Measurements from ENCODE around the gene GDI1. TPM values are rescaled to one million over a fixed set of nuclear protein-coding genes. Genes with fewer than 3 reads are reported as not detected.

The GDI1 gene
- total RNA-seq, 4 donors from 2014 or later, result 59.7 to 86.2 (median 78.1) TPM

DNA sequence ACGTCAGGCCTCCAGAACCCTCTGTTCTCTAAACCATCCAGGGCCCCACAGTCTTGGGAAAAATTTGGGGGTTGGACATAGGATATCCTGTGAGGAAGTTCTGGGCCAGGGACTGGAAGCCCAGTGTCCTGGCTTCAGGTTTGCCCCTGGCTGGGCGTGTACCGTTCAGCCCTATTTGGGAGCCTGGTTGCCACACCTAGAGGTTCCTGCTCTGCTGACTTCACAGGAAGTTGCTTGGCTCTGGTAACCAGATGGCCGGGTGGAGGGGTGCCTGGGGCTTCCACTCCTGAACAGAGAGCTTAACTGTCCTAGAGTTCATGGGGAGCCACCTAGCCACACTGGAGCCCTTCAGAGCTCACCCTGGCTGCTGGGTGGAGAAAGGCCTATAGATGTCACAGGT lies 24.5 kb upstream of the GDI1 start:
- 33 to 43% methylated on average over 2 to 4 of the region's 4 CpGs for WGBS, 2 donors
- Histone ChIP-seq H3K27me3 (no peaks in the 10 kb centered on the region), H3K27ac (peak overlapping the region; percentile 89 to 95 (median 94)), H3K4me1 (peaks cover 0 to 7% of the 10 kb centered on the region in 2 donors), H3K9me3 (no peaks in the 10 kb centered on the region), H3K36me3 (no peaks in the 10 kb centered on the region), H3K4me3 (replicated peaks in 1 of 3) (peak overlapping the region in 1 of 3 donors; percentile 62)
- TF ChIP-seq POLR2A (IDR thresholded peaks at IDR 0.05), result no peak
- TF ChIP-seq, protein P1, sequence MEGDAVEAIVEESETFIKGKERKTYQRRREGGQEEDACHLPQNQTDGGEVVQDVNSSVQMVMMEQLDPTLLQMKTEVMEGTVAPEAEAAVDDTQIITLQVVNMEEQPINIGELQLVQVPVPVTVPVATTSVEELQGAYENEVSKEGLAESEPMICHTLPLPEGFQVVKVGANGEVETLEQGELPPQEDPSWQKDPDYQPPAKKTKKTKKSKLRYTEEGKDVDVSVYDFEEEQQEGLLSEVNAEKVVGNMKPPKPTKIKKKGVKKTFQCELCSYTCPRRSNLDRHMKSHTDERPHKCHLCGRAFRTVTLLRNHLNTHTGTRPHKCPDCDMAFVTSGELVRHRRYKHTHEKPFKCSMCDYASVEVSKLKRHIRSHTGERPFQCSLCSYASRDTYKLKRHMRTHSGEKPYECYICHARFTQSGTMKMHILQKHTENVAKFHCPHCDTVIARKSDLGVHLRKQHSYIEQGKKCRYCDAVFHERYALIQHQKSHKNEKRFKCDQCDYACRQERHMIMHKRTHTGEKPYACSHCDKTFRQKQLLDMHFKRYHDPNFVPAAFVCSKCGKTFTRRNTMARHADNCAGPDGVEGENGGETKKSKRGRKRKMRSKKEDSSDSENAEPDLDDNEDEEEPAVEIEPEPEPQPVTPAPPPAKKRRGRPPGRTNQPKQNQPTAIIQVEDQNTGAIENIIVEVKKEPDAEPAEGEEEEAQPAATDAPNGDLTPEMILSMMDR (IDR thresholded peaks at IDR 0.05), result no peak
- intact Hi-C loops (cut with DNase I), result no loop called here
- DNase-seq, result peak in 1 of 2 donors; percentile 11

DNA sequence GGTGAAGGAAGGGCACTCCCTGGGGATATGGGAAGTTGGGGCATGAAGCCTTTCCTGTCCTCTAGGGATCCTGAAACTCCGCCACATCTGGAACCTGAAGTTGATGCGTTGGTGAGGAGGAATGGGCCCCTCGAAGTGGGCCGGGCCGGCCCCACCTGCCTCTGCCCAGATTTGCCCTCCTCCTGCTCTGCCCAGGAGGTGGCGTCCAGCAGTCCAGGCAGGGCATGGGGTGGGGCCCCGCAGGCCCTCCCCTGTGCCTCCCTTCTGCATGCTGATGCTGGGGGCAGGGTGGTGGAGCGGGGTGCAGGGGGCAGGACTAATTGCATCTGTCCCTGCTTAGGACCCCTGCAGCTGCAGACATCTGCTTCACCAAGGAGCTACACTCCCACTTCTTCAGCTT lies 23.8 kb upstream of the GDI1 start:
- intact Hi-C loops (cut with DNase I), result no loop called here
- no peaks in the 10 kb centered on the region for H3K27me3 ChIP-seq
- no peak overlapping the region for H3K4me3 ChIP-seq (replicated peaks in 1 of 3)
- no peaks in the 10 kb centered on the region for H3K9me3 ChIP-seq
- 100% methylated on average over 2 of the region's 8 CpGs; no CpG with 5 or more reads in 1 of the 2 donors for WGBS, 2 donors
- TF ChIP-seq, protein P1 (IDR thresholded peaks at IDR 0.05), result no peak
- TF ChIP-seq POLR2A (IDR thresholded peaks at IDR 0.05), result no peak
- DNase-seq, result no peak
- H3K36me3 ChIP-seq, result no peaks in the 10 kb centered on the region
- H3K27ac ChIP-seq, result no peak overlapping the region
- peaks cover 0 to 7% of the 10 kb centered on the region in 2 donors for H3K4me1 ChIP-seq

DNA sequence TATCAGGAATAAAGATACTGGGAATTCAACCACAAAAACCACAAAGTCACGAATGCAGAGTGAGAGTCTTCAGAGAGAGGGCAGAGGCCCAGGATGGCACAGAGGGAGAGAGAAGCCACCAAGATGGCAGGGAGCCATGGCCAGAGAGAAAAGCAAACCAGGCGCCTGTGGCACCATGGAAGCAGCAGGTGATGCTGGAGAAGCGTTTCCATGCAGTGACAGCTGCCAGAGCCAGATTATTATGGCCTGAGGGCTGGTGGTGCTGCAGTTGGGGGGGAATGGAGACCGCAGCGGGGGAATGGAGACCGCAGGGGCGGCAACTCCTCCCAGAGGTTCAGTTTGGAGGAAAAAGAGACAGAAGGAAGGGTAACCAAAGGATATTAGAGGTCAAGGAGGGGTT lies 19.8 kb upstream of the GDI1 start:
- DNase-seq, result no peak
- no peaks in the 10 kb centered on the region for H3K9me3 ChIP-seq
- TF ChIP-seq, protein P1 (IDR thresholded peaks at IDR 0.05), result no peak
- TF ChIP-seq POLR2A (IDR thresholded peaks at IDR 0.05), result no peak
- no peak overlapping the region for H3K4me3 ChIP-seq (replicated peaks in 1 of 3)
- WGBS, 2 donors, result 94 to 95% methylated on average over 7 of the region's 7 CpGs
- no peaks in the 10 kb centered on the region for H3K36me3 ChIP-seq
- intact Hi-C loops (cut with DNase I), result no loop called here
- no peaks in the 10 kb centered on the region for H3K27me3 ChIP-seq
- H3K4me1 ChIP-seq, result peaks cover 0 to 22% of the 10 kb centered on the region in 2 donors
- no peak overlapping the region for H3K27ac ChIP-seq

DNA sequence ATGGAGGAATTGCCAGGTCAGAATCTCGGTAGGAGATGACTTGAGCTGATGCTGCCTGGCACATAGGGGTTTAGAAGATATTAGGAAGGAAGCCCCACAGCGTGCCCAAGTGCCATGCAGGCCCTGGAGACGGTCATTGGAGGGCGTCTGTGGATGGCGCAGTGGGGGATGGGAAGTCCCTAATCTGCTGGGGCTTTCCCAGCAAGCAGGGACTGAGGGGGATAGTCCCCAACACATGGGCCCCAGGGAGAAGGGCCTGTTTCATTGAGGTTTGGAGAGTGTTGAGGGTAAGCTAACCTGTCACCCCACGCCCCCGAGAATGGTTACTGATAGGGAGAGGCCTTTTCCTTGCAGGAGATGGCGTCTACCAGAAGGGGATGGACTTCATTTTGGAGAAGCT lies 17.8 kb upstream of the GDI1 start:
- no peak overlapping the region for H3K4me3 ChIP-seq (replicated peaks in 1 of 3)

DNA sequence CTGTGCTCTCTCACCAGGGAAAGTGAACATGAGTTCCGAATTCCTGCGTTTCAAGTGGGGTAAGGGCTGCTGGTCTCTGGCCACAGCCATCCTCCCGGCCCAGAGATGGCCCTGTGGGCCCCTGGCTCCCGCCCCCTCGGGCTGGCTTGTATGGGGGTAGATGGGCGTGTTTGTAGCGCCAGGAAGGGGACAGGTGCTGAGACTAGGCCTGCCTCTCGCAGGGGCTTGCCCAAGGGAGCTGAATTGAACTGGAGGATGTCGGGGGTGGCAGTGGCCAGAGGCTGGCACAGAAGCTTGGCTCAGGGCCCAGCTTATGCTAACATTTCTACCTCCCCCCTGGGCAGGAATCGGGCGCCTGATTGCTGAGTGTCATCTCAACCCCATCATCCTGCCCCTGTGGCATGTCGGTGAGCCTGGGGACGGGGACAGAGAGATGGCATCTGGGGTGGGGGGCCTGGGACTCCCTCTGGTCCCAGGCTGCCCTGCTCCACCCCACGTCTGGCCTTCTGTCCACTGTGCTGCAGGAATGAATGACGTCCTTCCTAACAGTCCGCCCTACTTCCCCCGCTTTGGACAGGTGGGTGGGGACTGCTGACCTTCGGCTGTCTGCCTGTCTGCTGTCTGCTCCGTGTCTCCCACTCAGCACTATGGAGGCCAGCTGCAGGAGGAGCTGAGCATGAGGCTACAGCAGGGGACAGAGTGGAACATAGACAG lies 17.1 kb upstream of the GDI1 start:
- Histone ChIP-seq H3K36me3 (no peaks in the 10 kb centered on the region), H3K4me1 (peaks cover 0 to 16% of the 10 kb centered on the region in 2 donors), H3K27me3 (no peaks in the 10 kb centered on the region), H3K27ac (peak overlapping the region; percentile 33 to 47 (median 42)), H3K9me3 (no peaks in the 10 kb centered on the region), H3K4me3 (replicated peaks in 1 of 3) (no peak overlapping the region)
- intact Hi-C loops (cut with DNase I), result no loop called here
- TF ChIP-seq, protein P1 (IDR thresholded peaks at IDR 0.05), result no peak
- no peak for TF ChIP-seq POLR2A (IDR thresholded peaks at IDR 0.05)
- 51% methylated on average over 7 of the region's 19 CpGs; no CpG with 5 or more reads in 1 of the 2 donors for WGBS, 2 donors
- DNase-seq, result peak; percentile 64 to 66

More for the DNA sequence above, 17.8 kb upstream of the GDI1 start:
- intact Hi-C loops (cut with DNase I), result no loop called here
- 88 to 89% methylated on average over 5 to 6 of the region's 8 CpGs for WGBS, 2 donors
- Histone ChIP-seq H3K4me1 (peaks cover 0 to 16% of the 10 kb centered on the region in 2 donors), H3K27ac (peak overlapping the region; percentile 33 to 47 (median 42)), H3K27me3 (no peaks in the 10 kb centered on the region), H3K9me3 (no peaks in the 10 kb centered on the region), H3K36me3 (no peaks in the 10 kb centered on the region)
- no peak for DNase-seq
- TF ChIP-seq POLR2A (IDR thresholded peaks at IDR 0.05), result no peak
- TF ChIP-seq, protein P1 (IDR thresholded peaks at IDR 0.05), result no peak

Data from thyroid gland (tissue), 4 donors.